ENCODE data around the gene PLSCR5.

PLSCR5 gene

GRCh38 chr3:146589899-146590508 lies 15.1 kb downstream of the PLSCR5 start:
- in situ Hi-C loops (cut with MboI; ENCODE audit: low sequenced_read_pairs), result loop anchor here (25.0 kb wide), 1 partner anchor 378 kb away; no protein-coding TSS in a partner anchor

- in situ Hi-C loops (cut with MboI; ENCODE audit: low sequenced_read_pairs), result loop anchor here (25.0 kb wide), 1 partner anchor 373 kb away; no protein-coding TSS in a partner anchor
Observed at GRCh38 chr3:146585156-146585555, 20.0 kb downstream of the PLSCR5 start.

DNA sequence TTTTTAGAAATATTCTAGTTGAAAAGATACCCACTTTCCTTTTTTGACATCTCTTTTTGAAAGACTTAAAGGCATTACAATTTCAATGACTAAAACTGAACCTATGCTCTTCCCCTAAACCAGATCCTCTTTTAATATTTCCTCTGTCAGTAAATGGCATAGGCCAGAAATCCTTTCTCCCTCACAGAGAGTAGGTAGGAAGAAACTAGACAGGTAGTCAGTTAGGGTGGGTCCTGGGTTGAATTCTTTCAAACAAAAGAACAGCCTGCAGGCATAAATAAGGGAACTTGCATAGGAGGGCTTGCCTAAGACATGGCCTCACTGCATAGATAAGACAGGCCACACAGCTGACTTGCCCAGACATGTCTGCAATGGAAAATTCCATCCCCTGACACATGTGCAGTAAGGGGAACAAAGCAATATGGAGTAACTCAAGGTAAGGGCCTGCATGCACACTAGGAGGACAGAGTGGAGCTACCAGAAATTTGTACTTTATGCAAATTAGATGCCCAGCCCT lies 23.1 kb downstream of the PLSCR5 start:
- in situ Hi-C loops (cut with MboI; ENCODE audit: low sequenced_read_pairs), result loop anchor here (25.0 kb wide), 1 partner anchor 370 kb away; no protein-coding TSS in a partner anchor

GRCh38 chr3:146581080-146581601 lies 24.0 kb downstream of the PLSCR5 start:
- in situ Hi-C loops (cut with MboI; ENCODE audit: low sequenced_read_pairs), result loop anchor here (25.0 kb wide), 1 partner anchor 369 kb away; no protein-coding TSS in a partner anchor

DNA sequence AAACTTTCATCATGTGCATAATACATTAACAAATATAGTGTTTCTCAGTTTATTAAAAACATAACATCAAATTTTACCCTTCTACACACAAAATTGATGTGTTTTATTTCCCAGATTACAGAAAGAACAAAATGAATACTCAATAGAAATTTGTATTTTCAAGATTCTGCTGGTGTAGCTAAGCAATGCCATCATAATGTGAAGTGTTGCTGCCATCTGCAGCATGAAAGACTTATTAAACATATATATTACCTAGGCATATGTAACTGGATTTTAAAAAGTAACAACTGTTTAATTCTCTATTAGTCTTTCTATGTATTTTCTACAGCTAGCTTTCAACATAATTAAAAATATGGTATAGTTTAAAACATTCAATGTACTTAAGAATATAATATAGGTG lies 27.5 kb downstream of the PLSCR5 start:
- in situ Hi-C loops (cut with MboI; ENCODE audit: low sequenced_read_pairs), result loop anchor here (25.0 kb wide), 1 partner anchor 365 kb away; no protein-coding TSS in a partner anchor

DNA sequence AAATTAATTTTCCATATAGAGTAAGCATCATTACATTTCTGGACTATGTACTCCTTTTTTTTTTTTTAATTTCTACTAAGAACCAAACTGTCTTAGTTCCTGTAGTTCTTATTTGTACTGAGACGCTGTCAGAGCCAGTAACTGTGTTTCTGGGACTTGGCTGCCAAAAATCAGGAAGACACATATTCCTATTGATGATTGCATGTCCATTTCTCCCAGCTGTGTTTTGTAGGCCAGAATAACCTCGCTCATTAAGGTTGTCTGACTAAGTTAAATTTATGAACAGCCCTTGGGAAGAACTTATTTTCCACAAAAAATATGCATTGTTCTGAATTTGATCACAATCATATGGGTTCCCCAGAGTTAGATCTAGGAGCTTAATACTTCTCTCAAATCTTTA lies 29.5 kb downstream of the PLSCR5 start:
- in situ Hi-C loops (cut with MboI; ENCODE audit: low sequenced_read_pairs), result loop anchor here (25.0 kb wide), 1 partner anchor 363 kb away; no protein-coding TSS in a partner anchor

DNA sequence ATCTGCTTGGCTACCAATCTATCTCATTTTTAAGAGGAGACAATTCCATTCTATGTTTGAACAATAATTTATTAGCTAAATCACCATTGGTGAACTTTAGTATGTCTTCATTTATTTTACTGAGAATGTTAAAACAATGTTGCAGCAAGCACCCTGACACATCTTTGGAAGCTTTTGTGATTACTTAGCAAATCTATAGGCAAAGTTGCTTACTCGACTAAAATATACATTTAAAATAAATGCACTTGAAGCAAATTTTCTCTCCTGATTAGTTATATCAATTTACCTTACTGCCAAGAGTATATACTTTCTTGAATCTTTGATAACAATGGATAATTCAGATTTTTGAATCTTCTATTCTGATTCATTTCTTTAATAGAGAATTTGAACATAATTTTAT lies 31.0 kb downstream of the PLSCR5 start:
- in situ Hi-C loops (cut with MboI; ENCODE audit: low sequenced_read_pairs), result no loop called here

- in situ Hi-C loops (cut with MboI; ENCODE audit: low sequenced_read_pairs), result no loop called here
Observed at GRCh38 chr3:146569314-146569713, 35.8 kb downstream of the PLSCR5 start.

GRCh38 chr3:146566138-146566537 lies 39.0 kb downstream of the PLSCR5 start:
- in situ Hi-C loops (cut with MboI; ENCODE audit: low sequenced_read_pairs), result no loop called here

DNA sequence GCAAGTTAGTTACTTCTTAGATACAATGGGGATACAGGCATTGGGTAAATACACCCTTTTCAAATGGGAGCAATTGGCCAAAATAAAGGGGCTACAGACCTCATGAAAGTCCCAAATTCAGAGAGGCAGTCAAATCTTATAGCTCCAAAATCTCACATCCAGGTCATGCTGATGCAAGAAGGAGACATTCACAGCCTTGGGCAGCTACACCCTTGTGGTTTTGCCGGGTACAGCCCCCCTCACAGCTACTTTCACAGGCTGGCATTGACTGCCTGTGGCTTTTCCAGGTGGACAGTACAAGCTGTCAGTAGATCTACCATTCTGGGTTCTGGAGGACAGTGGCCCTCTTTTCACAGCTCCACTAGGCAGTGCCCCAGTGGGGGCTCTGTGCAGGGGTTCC lies 43.3 kb downstream of the PLSCR5 start:
- in situ Hi-C loops (cut with MboI; ENCODE audit: low sequenced_read_pairs), result no loop called here

GRCh38 chr3:146561463-146561862 lies 43.7 kb downstream of the PLSCR5 start:
- in situ Hi-C loops (cut with MboI; ENCODE audit: low sequenced_read_pairs), result no loop called here

DNA sequence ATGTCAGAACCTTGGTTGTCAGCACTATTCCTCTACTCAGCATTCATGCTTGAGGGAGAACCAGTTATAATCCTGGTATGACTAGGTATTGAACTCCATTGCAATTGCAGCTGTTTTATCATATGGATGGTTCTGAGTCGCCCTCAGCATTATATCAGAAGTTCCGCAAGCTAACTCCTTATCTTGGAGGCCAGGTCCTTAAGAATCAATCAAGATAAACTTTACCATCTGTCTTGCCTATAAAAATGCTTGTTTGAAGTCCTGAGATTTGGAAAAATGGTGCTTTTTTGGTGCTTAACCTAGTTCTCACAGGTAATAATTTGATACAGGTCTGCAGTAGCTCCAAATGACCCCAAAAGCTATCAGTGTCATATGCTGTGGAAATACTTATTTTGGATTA lies 44.5 kb downstream of the PLSCR5 start:
- in situ Hi-C loops (cut with MboI; ENCODE audit: low sequenced_read_pairs), result no loop called here

DNA sequence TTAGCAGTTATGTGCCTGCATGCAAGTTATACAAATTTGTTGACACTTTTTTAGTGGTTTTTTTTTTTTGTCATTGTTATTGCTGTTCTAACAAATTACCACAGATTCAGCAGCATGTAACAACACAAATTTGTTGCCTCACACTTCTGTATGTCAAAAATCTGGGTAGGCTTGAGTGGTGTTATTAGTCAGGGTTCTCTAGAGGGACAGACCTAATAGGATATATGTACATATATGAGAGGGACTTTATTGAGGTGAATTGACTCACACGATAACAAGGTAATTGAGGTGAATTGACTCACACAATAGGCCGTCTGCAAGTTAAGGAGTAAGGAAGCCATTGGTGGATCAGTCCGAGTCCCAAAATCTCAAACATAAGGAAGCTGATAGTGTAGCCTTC lies 45.8 kb downstream of the PLSCR5 start:
- in situ Hi-C loops (cut with MboI; ENCODE audit: low sequenced_read_pairs), result no loop called here

GRCh38 chr3:146558781-146559180 lies 46.4 kb downstream of the PLSCR5 start:
- in situ Hi-C loops (cut with MboI; ENCODE audit: low sequenced_read_pairs), result no loop called here

DNA sequence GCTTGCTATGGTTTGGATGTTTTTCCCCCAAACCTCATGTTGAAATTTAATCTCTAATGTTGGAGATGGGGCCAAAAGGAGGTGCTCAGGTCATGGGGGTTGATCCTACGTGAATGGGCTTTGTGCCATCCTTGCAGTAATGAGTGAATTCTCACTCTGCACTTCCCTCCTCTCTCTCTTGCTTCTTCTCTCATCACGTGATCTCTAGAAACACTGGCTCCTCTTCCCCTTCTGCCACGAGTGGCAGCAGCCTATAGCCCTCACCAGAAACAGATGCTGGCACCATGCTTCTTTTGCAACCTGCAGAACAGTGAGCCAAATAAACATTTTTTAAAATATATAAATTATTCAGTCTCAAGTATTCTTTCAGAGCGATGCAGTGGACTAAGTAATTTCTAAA lies 47.4 kb downstream of the PLSCR5 start:
- in situ Hi-C loops (cut with MboI; ENCODE audit: low sequenced_read_pairs), result no loop called here

DNA sequence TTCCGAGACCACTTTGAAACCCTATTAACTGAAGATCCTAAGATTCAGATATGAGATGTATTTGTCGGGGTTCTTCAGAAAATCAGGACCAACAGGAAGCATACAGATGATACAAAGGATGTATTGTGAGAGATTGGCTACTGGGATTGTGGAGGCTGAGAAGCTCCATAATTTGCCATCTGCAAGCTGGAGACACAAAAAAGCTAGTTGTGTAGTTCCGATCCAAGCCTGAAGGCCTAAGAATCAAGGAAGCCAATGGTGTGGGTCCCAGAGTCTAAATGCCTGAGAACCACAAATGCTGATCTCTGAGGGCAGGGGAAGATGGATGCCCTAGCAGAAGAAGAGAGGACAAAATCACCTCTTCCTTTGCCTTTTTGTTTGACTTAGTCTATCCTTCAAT lies 49.8 kb downstream of the PLSCR5 start:
- in situ Hi-C loops (cut with MboI; ENCODE audit: low sequenced_read_pairs), result no loop called here

- in situ Hi-C loops (cut with MboI; ENCODE audit: low sequenced_read_pairs), result no loop called here
Observed at GRCh38 chr3:146554151-146554760, 50.9 kb downstream of the PLSCR5 start.

GRCh38 chr3:146550743-146551510 lies 54.2 kb downstream of the PLSCR5 start:
- in situ Hi-C loops (cut with MboI; ENCODE audit: low sequenced_read_pairs), result no loop called here

DNA sequence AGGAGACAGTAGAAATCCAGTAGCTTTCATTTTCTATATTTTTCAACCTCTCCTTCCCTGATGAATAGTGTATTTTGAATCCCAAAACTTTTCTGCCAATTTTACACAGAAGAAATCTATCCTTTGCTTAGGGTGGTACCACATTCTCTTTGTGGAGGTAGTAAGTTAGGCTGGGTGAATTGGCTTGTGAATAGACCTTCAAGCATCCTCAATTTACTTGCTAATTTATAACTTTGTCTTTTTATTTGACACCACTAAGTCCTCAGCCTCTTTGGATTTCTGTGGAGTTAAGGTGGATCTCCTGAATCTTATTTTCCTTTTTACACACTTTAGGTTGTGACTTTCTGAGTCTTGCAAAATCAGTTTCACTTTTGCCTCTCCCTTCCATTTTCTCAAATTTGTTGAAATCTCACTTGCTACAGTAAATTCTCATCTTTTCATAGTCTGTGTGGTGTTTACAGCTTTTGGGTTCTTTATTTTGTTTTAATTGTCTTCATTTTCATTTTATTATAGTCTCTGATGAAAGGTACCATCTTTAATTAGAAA lies 55.0 kb downstream of the PLSCR5 start:
- in situ Hi-C loops (cut with MboI; ENCODE audit: low sequenced_read_pairs), result no loop called here

DNA sequence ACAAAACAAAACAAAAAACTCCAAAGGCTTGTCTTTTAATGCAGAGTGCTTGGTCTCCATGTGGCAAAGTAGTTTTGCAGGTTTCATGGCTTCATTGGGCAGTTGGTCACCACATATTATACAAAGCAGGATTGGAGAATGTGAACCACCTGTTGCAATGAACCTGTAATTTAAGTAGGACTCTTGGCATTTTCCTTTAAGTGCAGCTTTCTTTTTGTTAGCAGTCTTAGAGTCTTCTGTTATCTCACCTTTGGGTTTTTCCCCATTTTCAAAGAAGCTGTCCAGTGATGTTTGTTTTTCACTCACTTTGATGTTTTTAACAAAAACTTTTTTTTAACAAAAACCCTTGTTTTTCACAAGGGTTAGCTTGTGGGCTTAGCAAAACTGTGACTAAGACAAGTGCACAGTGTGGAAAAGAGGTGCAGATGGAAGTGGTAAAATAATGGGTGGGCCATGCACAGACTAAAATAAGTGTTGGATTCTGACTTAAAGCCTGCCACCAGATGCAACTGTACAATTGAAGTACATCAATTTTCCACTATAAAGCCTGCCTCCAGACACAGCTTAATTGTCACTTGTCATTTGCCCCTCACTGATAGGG lies 57.8 kb downstream of the PLSCR5 start:
- in situ Hi-C loops (cut with MboI; ENCODE audit: low sequenced_read_pairs), result no loop called here

Data from HL-60/S4 treated with phorbol 12-myristate 13-acetate at 8.2 ng/mL for 4 days and 3 days (cell line).